HG02798 (cell line): ENCODE results near the gene NUDCD3.

Experiments used
- ATAC-seq: cut with Tn5 transposase; IDR thresholded peaks from one replicate; pipeline ENCODE4 v1.9.1; 2021; ENCODE audit warnings: mild to moderate bottlenecking; ENCODE audit not compliant: unreplicated experiment, poor library complexity

The NUDCD3 gene

DNA sequence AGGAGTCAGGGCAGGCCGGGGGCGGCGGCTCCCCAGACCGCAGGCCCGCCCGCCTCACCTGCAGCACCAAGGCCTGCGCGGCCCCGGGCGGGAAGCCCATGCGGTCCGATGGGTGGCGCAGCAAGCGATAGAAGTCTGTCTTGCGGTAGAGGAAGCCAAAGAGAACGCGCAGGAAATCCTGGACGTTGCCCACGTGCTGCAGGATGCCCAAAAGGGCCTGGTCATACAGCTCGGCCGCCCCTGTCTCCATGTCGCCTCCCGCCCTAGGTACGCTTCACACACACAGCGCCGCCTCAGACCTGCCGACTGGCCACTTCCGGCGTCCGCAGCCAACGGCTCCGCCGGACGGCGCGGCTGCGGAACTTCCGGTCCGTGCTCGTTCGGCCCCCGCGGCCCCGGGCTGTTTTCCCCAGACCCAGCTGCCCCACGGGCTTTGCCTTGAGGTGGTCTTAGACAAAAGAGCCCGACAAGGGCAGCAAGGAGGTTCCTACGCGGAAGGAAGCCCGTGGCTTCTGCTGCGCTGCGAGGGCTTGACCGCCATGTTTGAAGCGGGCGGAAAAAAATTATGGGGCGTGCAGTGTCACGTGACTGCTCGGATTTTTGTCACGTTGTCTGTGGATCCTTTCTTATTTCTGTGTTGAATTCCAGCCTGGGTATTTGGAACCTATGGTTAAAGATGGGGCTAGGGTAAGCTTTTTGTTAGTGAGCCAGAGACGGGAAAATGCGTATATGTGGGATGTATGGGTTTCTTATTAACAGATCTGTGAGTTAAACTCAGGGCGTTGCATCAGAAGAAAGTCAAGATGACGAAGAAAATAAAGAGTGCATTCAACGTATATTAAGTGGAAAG is at the start of gene NUDCD3:
Gene NUDCD3 (minus strand): TSS at position 308 of the 850 bp plus-strand sequence. CDS start 58 bp downstream, at position 250.
- ATAC-seq, result peak; percentile 98

DNA sequence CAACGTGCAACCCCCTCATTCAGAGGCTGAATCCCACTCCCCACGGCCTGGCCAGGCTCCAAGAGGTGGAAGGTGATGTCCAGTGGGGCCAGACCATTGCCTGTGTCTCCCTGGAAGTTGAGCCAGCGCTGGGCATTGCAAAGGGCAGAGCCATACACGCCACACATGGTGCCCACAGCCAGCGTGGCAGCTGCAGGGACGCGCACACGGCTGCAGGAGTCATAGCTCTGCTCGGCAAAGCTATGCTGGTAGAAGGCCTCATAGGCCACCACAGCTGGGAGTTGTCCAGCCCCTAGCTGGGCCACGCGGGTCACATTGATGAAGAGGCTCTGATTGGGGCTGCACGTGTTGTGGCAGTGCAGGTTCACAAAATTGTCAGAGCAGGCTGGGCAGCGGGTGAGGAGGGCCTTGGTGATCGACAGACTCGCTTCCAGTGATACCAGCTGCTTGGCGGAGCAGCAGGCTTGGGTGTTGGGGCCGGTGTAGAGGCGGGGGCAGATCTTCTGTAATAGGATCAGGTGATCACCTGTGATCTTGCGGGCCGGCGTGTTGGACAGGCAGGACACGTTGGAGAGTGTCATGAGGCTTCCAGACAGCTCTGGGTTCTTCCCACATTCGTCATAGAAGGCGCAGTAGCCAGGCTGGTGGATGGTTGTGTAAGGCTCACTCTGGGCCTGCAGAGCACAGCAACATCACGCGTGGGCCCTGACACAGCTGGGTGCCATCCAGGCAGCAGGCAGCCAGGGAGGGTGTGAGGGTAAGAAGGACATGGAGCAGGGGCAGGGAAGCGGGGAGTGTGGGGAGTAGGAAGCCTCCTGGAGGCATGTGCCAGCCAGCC is 49.4 kb upstream of the NUDCD3 start:
- ATAC-seq, result no peak

DNA sequence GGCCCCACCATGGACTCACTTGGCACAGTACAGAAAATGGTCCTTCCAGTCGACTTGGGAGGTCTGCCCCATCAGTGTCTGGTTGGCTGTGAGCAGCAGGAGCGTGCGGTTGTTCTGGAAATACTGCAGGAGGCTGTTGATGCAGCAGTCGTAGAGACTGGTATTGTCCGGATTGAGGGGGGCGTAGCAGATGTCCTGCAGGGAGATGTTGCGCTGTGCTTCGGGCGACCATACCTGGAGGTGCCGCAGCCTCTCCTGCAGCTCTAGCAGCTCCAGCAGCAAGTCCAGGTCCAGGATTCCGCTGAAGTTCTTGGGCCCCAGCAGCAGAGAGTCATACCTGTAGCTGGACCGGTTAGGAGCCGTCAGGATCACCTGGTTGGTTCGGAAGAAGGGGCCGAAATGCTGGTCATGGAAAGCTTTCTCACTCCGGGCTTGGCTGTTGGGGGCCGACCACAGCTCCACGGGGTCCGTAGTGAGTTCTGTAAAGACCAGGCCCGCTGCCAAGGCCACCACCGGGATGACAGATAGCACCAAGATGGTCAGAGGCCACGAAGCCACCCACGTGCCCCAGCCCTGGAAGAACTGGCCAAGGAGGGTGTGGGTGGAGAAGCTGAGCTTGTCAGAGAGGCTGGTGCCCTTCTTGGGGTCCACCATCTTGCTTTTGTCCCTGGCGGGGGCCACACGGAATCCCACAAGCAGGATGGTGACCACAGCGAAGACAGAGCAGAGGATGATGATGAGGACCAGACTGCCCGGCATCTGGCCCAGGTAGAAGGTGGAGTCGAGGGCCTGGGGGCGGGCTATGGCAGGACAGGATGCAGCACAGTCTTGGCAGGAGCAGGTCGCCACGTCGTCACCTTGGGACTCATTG is 48.6 kb upstream of the NUDCD3 start:
- ATAC-seq, result no peak

DNA sequence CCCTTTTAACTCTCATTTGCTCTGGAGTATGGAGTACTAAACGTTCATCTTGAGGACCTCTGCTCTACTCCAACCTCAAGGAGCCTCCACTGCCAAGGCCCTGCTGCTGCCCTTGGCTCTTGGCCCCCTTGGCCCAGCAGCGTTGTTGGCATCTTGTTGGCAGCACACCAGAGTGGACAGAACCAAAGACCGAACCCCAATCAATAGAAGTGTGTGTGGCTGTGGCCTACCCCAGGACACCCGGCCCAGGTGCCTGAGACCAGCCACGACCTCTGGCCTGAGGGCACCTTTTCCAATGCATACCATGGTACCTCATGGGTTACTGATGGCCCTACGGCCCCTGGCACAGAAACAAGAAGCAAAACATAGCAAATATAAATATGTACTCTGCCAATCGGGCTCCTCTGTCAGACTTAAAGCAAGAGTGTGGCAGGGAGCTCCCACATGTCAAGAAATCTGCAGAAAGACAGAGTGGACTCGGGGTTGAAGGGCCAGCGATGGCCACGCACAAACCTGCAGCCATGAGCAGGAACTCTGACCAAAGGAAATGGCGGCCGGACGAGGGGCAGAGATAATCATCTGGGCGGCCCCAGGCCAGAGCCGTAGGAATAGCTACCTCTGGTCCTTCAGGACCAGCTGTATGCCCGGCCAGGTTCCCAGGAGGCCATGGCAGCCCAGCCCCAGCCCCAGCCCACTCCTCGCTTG is 47.8 kb upstream of the NUDCD3 start:
- no peak for ATAC-seq

DNA sequence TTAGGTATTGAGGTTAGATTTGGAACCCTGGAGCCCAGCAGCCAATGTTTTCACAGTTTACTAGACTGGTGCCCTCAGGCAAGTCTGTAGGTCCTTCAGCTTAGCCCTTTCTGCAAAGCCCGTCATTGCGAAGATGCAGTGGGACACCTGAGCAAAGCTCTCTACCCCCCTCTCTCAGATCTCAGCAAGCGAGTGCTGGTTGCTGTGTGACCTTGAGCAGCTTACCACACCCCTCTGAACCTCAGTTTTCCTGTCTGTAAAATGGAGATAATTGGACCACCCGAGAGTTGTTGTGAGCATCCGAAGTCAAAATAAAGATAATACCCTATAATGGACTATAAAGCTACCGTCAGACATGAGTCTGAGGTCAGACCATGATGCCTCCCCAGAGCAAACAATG is 47.0 kb upstream of the NUDCD3 start:
- ATAC-seq, result no peak

DNA sequence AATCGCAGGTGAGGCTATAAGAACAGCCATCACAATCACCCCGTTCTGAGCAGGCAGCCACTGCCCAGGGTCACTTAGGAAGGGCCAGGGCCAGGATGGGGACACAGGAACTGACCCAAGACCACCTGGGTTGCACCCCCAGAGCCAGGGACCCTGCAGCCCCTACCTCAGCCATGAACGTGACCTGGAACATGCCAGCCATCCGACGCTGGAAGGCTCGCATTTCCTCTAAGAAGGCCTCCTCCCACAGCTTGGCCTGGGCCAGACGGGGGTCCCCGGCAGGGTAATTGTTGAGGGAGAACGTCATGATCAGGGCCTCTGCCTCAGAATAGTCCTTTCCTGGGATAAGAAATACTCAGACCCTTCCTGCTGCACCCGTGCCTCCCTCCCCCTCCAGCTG is 45.6 kb upstream of the NUDCD3 start:
- ATAC-seq, result no peak

DNA sequence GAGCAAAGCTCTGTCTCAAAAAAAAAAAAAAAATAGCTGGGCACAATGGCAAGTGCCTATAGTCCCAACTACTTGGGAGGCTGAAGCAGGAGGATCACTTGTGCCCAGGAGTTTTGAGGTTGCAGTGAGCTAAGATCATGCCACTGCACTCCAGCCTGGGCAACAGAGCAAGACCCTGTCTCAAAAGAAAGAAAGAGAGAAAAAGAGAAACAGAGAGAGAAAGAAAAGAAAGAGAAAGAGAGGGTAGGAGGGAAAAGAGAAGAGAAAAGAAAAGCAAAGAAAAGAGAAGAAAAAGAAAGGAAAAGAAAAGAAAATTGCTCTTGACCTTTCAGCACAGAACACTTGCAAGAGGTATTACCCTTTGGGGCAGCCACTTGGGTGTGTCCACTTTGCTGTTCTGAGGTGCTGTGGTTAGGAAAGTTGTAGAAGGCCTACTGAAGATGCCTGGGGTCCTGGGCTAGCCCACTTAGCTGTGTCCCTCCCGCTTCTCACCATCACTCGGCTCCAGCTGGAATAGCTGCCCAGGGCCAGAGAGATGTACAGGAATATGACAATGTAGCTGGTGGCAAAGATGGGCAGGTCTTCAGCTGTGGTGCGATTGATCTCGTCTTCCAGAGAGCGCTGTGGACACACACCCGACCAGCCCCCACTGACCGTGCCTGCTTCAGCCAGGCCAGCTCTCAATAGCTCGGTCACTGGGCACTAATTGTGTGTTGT is 45.0 kb upstream of the NUDCD3 start:
- ATAC-seq, result no peak

DNA sequence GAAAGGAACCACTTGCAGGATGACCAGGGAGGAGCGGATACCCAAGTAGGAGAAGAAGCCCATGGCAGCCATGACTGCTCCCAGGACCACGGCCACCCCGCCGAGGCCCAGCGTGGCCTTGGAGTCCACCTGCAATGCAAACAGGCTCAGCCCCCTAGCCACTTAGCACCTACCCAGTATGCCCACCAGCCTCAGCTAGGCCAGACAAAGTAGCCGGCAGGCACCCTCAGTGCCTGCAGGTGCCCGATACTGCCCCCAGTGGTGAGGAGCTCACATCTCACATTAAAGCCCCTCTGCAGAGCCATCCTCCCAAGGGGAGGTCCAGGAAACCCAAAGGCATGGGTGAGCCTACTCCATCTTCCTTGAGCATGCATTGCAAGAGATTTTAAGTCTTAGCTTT is 44.0 kb upstream of the NUDCD3 start:
- ATAC-seq, result peak; percentile 68

DNA sequence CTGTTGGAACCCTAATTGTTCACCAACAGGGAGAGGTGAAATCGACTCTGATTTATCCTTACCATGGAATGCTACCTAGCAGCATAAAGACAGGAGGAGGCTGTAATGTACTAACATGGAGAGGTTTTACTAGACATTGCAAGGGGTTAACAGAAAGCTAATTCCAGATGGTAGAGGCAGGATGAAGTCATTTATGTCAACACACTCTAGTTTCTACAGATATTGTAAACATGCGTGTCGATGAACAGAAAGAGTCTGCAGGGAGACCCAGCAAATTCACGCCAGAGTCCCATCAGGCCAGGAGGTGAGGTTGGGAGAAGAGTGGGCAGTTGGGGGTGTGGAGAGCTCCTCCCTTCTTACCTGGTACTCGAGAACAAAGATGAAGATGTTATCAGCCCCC is 43.6 kb upstream of the NUDCD3 start:
- no peak for ATAC-seq

DNA sequence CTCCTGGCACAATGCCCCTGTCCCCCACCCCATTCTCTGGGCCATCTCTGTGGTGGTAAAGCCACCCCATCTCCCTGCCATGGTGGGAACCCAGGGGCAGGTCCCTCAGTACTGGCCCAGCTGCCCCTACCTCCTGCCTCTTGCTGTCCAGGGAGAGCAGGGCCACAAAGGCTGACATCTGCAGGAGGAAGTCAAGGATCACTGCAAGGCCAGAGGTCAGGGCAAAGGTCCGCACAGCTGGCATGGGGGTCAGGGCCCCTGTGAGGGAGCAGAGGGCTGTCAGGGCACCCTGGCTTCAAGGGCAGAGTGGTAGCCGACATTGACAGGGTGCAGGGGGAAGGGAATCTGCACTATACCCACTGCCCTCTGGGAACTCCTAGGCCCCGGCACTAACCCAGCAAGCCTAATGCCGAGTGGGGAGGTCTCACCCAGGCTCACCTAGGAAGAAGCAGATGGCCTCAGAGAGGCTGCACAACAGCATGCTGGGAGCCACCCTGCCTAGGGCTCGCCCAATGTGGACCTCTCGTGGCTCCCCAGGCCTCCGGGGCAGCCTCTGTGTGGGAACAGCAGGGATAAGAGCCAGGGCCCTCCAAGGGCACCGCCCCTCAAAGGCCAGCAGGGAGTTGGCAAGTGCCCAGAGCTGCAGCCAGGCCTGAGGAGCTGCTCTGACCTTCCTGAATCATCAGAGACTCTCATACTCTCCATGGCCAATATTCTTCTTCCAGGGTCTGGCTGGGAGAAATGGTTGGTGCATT is 43.0 kb upstream of the NUDCD3 start:
- no peak for ATAC-seq

DNA sequence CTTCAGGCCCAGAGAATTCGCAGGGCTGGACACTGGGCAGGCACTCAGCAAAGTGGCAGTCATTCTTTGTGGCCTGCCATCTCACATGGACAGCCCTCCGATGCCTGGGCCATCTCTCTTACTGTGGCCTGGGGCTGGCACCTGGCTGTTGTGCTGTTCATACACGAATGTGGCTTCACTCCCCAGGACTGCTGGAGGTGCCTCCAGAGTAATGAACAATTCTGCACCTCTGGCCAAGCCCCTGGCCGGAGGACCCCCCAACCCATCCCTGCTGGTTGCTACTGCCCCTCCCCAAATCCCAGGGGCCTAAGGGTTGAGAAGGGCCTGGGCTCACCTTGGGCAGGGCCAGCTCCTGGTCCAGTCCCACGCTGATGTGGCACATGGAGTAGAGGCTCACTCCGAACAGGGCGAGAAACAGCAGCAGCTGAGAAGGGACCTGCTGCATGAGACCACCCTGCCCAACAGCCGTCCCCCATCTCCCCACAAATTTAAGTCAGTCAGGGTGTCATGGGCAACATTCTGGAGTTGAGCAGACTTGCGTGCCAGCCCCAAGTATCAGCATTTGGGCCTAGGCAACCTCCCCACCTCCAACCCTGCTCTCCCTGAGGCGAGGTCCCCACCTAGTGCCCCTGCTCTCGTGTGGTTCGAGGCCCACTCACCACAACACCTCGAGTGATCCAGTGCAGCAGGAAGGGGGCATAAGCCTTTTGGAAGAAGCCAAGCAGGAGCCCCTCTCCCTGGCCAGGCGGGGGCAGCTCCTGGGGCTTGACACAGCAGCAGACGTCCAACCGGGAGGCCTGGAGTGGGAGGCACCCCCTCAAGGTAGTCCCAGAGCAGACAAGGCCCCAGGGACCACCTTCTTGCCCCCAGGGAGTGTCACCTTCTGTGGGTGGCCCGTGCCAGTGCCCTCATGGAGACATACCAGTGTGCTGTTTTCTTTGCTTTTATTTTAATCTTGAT is 41.2 kb upstream of the NUDCD3 start:
- ATAC-seq, result no peak

DNA sequence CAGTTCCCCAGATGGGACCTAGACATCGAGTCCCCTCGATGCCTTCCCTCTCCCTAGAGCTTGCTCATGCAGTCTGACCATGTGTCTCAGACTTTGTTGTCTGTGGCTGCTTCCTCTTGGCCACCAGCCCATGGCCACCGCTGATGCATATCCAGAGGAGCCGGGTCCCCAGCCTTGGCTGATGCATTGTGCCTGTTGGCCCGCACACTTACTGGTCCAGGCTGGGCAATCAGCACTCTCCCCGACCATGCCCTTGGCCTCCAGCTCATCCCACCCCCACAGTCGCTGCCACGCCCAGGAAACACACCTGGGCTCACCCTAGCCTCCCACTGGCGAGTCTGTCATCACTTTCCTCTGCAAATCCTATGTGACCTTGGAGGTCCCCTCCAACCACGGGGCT is 40.5 kb upstream of the NUDCD3 start:
- ATAC-seq, result no peak

DNA sequence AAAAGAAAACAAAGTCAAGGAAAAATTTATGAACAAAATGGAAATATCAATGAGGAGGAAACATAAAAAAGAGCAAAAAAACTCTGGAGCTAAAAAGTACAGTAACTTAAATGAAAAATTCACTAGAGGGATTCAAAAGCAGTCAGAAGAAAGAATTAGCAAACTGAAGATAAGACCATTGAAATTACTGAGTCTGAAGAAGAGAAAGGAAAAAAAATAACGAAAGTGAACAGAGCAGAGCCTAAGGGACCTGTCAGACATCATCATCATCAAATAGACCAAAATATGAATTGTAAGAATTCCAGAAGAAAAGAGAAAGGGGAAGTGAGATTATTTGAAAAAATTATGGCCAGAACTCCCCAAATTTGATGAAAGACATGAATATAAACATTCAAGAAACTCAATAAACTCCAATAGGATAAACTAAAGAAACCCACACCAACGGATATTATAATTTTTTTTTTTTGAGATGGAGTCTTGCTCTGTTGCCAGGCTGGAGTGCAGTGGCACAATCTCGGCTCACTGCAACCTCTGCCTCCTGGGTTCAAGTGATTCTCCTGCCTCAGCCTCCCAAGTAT is 34.4 kb upstream of the NUDCD3 start:
- ATAC-seq, result no peak

DNA sequence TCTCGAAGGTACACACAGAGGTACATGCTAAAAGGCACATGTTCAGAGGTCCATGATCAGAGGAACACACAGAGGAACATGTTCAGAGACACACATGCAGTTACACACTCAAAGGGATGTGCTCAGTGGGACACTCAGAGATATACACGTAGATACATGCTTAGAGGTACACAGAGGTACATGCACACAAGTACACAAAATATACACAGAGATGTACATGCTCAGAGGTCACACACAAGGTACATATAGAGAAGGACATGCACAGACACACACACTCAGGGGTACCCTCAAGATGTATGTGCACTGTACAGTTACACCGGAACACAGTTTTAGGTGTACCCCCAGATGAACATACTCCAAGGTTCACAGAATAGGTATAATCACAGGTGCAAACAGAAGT is 31.9 kb upstream of the NUDCD3 start:
- ATAC-seq, result no peak

DNA sequence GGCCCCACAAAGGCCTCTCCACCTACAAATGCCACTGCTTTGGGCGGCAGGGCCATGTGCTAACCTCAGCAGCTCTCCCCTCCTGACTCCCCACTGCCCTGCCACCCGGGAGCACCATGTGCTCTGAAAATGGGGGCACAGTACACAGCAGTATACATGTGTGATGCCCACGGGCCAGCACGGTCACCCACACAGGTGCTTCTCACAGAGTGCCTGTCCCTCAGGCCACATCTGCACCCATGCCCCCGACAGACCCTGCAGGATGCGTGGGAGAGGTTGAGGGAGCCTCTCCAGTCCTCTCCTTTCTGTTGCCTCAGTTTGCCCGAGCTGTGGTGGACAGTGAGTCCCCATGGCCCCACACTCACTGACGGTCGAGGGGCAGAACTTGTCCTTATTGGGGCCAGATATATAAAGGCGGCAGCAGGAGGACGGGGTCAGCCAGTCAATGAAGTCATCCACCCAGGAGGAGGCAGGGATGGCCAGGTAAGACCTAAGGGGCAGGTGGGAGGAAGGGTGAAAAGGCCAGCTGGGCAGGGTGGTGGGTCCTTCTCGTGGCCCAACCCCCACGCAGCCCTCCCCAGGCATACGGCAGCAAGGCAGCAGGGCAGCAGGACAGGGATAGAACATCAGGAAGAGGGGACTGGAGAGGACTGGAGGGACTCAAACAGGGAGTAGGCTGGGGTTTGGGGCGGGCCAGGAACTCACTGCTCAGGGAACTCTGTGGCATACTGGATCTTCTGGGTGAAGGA is 31.1 kb upstream of the NUDCD3 start:
- ATAC-seq, result no peak

DNA sequence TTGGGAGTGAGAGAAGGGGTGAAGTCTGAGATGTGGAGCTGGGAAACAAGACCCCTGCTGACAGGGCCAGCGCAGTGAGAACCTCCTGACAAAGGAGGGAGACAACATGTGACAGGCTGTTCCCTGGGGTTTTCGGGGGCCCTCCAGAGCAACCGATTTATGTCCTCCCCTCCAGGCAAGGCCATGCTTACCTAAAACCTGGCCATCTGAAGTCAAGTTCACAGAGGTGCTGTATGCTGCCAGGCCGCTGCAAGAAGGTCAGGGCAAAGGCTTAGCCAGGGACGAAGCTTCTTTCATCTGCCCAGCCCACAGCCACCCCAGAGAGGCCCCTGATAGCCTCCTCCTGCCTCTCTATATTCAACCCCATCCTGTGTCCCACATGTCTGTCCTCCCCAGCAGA is 30.1 kb upstream of the NUDCD3 start:
- ATAC-seq, result no peak
